Loucy (cell line): ENCODE data around the gene ZCCHC14.

ENCODE experiments used
- H2AFZ ChIP-seq: fragments of 200-600 bp; sonication (generic); 2 replicates; pipeline ENCODE4 v1.6.0; 2016; ENCODE audit warnings: antibody characterized with exemption, mild to moderate bottlenecking, low read length, moderate library complexity
- H3F3A ChIP-seq: fragments of 200-600 bp; 2 replicates; pipeline ENCODE4 v1.6.0; 2016; ENCODE audit warnings: antibody characterized with exemption, low read depth, mild to moderate bottlenecking
- H3K27me3 ChIP-seq: fragments of 200-600 bp; sonication (generic); 2 replicates; pipeline ENCODE4 v1.6.1; 2014; ENCODE audit warnings: low read length, mild to moderate bottlenecking; ENCODE audit not compliant: insufficient read depth, poor library complexity, severe bottlenecking
- H3K36me3 ChIP-seq: fragments of 200-600 bp; sonication (generic); 2 replicates; pipeline ENCODE4 v1.6.1; 2016; ENCODE audit warnings: low read length; ENCODE audit not compliant: insufficient read depth
- H3K4me1 ChIP-seq: fragments of 200-600 bp; sonication (generic); 2 replicates; pipeline ENCODE4 v1.5.1; 2014; ENCODE audit warnings: low read length, mild to moderate bottlenecking; ENCODE audit not compliant: insufficient read depth, poor library complexity, severe bottlenecking
- H3K4me2 ChIP-seq: fragments of 200-600 bp; sonication (generic); 2 replicates; pipeline ENCODE4 v1.6.0; 2014; ENCODE audit warnings: antibody characterized with exemption, low read length, low read depth, mild to moderate bottlenecking; ENCODE audit not compliant: poor library complexity, severe bottlenecking
- H3K4me3 ChIP-seq: fragments of 200-600 bp; sonication (generic); 2 replicates; pipeline ENCODE4 v1.5.1; 2014; ENCODE audit warnings: low read length, mild to moderate bottlenecking, mixed read lengths; ENCODE audit not compliant: poor library complexity, severe bottlenecking
- H3K79me2 ChIP-seq: fragments of 200-600 bp; sonication (generic); 2 replicates; pipeline ENCODE4 v1.6.1; 2014; ENCODE audit warnings: low read length; ENCODE audit not compliant: insufficient read depth
- H3K9ac ChIP-seq: fragments of 200-600 bp; sonication (generic); 2 replicates; pipeline ENCODE4 v1.6.0; 2014; ENCODE audit warnings: mild to moderate bottlenecking, low read depth, low read length, moderate library complexity; ENCODE audit not compliant: poor library complexity, severe bottlenecking
- H3K9me2 ChIP-seq: fragments of 200-600 bp; sonication (generic); replicated peaks from 2 replicates; pipeline ENCODE4 v1.6.1; 2016; ENCODE audit warnings: low read depth, low read length, mixed read lengths
- H3K9me3 ChIP-seq: fragments of 200-600 bp; sonication (generic); 2 replicates; pipeline ENCODE4 v1.6.1; 2014; ENCODE audit warnings: mild to moderate bottlenecking, antibody characterized with exemption, low read length, low read depth; ENCODE audit not compliant: insufficient read depth
- H4K20me1 ChIP-seq: fragments of 200-600 bp; sonication (generic); 2 replicates; pipeline ENCODE4 v1.6.0; 2014; ENCODE audit warnings: antibody characterized with exemption, low read length, mild to moderate bottlenecking; ENCODE audit not compliant: insufficient read depth, poor library complexity, severe bottlenecking
- CTCF ChIP-seq: fragments of 200-600 bp; sonication (generic); conservative IDR thresholded peaks from 2 replicates; pipeline ENCODE4 v1.5.1; 2014; ENCODE audit warnings: mild to moderate bottlenecking, antibody characterized with exemption, low read length
- EZH2phosphoT487 ChIP-seq: fragments of 200-600 bp; IDR thresholded peaks from 2 replicates; pipeline ENCODE4 v1.6.1; 2018; ENCODE audit warnings: antibody characterized with exemption, mild to moderate bottlenecking, moderate library complexity, borderline replicate concordance

Gene ZCCHC14

GRCh38 chr16:87472142-87472778, 20.6 kb downstream of the ZCCHC14 start:
- no peaks in the 10 kb centered on the region for H4K20me1 ChIP-seq
- H3K4me2 ChIP-seq = no peak overlapping the region
- no peak overlapping the region for H2AFZ ChIP-seq

GRCh38 chr16:87471278-87472141, 21.3 kb downstream of the ZCCHC14 start:
- Histone ChIP-seq H3K4me2 (no peak overlapping the region), H2AFZ (no peak overlapping the region), H3K27me3 (no peaks in the 10 kb centered on the region), H3K9me2 (no peaks in the 10 kb centered on the region), H3K4me3 (no peak overlapping the region), H3K9me3 (no peaks in the 10 kb centered on the region), H3K9ac (no peak overlapping the region), H4K20me1 (no peaks in the 10 kb centered on the region), H3K4me1 (no peaks in the 10 kb centered on the region), H3K36me3 (no peaks in the 10 kb centered on the region), H3F3A (no peaks in the 10 kb centered on the region), H3K79me2 (no peaks in the 10 kb centered on the region)
- TF ChIP-seq EZH2phosphoT487 (no peak), CTCF (no peak)

More at GRCh38 chr16:87472142-87472778, 20.6 kb downstream of the ZCCHC14 start:
- no peaks in the 10 kb centered on the region for H3K36me3 ChIP-seq
- H3K9ac ChIP-seq = no peak overlapping the region
- no peak for TF ChIP-seq CTCF
- no peak for TF ChIP-seq EZH2phosphoT487
- no peaks in the 10 kb centered on the region for H3K27me3 ChIP-seq
- H3F3A ChIP-seq = no peaks in the 10 kb centered on the region
- H3K4me3 ChIP-seq = no peak overlapping the region
- H3K4me1 ChIP-seq = no peaks in the 10 kb centered on the region
- H3K79me2 ChIP-seq = no peaks in the 10 kb centered on the region
- H3K9me2 ChIP-seq = no peaks in the 10 kb centered on the region
- no peaks in the 10 kb centered on the region for H3K9me3 ChIP-seq

- H3K4me2 ChIP-seq = no peak overlapping the region
- TF ChIP-seq EZH2phosphoT487 = no peak
- TF ChIP-seq CTCF = no peak
These were observed 22.5 kb downstream of the ZCCHC14 start for GRCh38 chr16:87470332-87470731.

More at GRCh38 chr16:87470332-87470731, 22.5 kb downstream of the ZCCHC14 start:
- H3K79me2 ChIP-seq = no peaks in the 10 kb centered on the region
- H3K4me1 ChIP-seq = no peaks in the 10 kb centered on the region
- no peak overlapping the region for H2AFZ ChIP-seq
- no peak overlapping the region for H3K9ac ChIP-seq
- H3F3A ChIP-seq = no peaks in the 10 kb centered on the region
- H3K9me2 ChIP-seq = no peaks in the 10 kb centered on the region
- H4K20me1 ChIP-seq = no peaks in the 10 kb centered on the region
- H3K9me3 ChIP-seq = no peaks in the 10 kb centered on the region
- H3K36me3 ChIP-seq = no peaks in the 10 kb centered on the region
- no peak overlapping the region for H3K4me3 ChIP-seq
- H3K27me3 ChIP-seq = no peaks in the 10 kb centered on the region
